HepG2 (cell line): ENCODE measurements around the gene AQP12A.

ENCODE experiments used
- ATF3 ChIP-seq: sonication (generic); formaldehyde crosslinking; IDR thresholded peaks from 2 replicates; pipeline ENCODE4 v1.4.0; 2020; ENCODE audit warnings: missing genetic modification reagents
- BRD4 ChIP-seq: sonication (generic); formaldehyde crosslinking; IDR thresholded peaks from 2 replicates; pipeline ENCODE4 v1.4.0; 2020; ENCODE audit warnings: missing genetic modification reagents
- CTCF ChIP-seq: sonication (generic); formaldehyde crosslinking; IDR thresholded peaks from 2 replicates; pipeline ENCODE4 v1.5.0; 2020; ENCODE audit warnings: mild to moderate bottlenecking, missing genetic modification reagents, moderate library complexity
- ELF4 ChIP-seq: sonication (generic); formaldehyde crosslinking; IDR thresholded peaks from 2 replicates; pipeline ENCODE4 v1.5.0; 2020; ENCODE audit warnings: missing genetic modification reagents, mild to moderate bottlenecking, moderate library complexity, borderline replicate concordance
- EP300 ChIP-seq, 3 experiments: sonication (generic) in 1 of 3; formaldehyde crosslinking in 1 of 3; IDR thresholded peaks; 2 replicates each; pipeline versions ENCODE4 v1.5.1 to v1.6.1; 2011 to 2020; ENCODE audit warnings: low read depth in 2 of 3, low read length in 2 of 3, borderline replicate concordance in 1 of 3, improper control_type of control experiment in 1 of 3, mild to moderate bottlenecking in 1 of 3, missing genetic modification reagents in 1 of 3, moderate library complexity in 1 of 3
- MXI1 ChIP-seq: IDR thresholded peaks from 3 replicates; pipeline ENCODE4 v1.6.1; 2012; ENCODE audit warnings: low read depth, low read length, inconsistent platforms, borderline replicate concordance
- POLR2AphosphoS5 ChIP-seq: IDR thresholded peaks from 2 replicates; pipeline ENCODE4 v1.6.1; 2012; ENCODE audit warnings: low read depth, low read length
- RXRA ChIP-seq: sonication (generic); formaldehyde crosslinking; IDR thresholded peaks from 2 replicates; pipeline ENCODE4 v1.5.1; 2020; ENCODE audit warnings: missing genetic modification reagents
- TOE1 ChIP-seq: sonication (generic); formaldehyde crosslinking; IDR thresholded peaks from 2 replicates; pipeline ENCODE4 v1.4.0; 2020; ENCODE audit warnings: mild to moderate bottlenecking, missing genetic modification reagents
- ZBTB40 ChIP-seq, 2 experiments: fragments of 450-650 bp in 1 of 2; sonication (generic) in 1 of 2; formaldehyde crosslinking in 1 of 2; IDR thresholded peaks; 2 replicates each; pipeline versions ENCODE4 v1.6.1 to v1.8.0; 2016 to 2022; ENCODE audit warnings: antibody characterized with exemption in 1 of 2, mild to moderate bottlenecking in 1 of 2, missing genetic modification reagents in 1 of 2
- ZNF790 ChIP-seq: sonication (generic); formaldehyde crosslinking; IDR thresholded peaks from 2 replicates; pipeline ENCODE4 v1.8.0; 2022; ENCODE audit warnings: missing genetic modification reagents, mild to moderate bottlenecking, borderline replicate concordance

- no peak for TF ChIP-seq EP300 (IDR thresholded peaks at IDR 0.05; ENCODE audit: low read depth in 2 of 2, low read length in 2 of 2)
- TF ChIP-seq EP300 (CRISPR knock-in tag; IDR thresholded peaks at IDR 0.05; ENCODE audit: borderline replicate concordance), result no peak
- no peak for TF ChIP-seq POLR2AphosphoS5
- TF ChIP-seq MXI1, result no peak
- TF ChIP-seq ZNF790, result no peak
- TF ChIP-seq ELF4 (CRISPR knock-in tag), result no peak
- no peak for TF ChIP-seq CTCF (CRISPR knock-in tag)
- no peak for TF ChIP-seq RXRA (CRISPR knock-in tag)
- TF ChIP-seq ZBTB40 (IDR thresholded peaks at IDR 0.05), result no peak
- TF ChIP-seq ZBTB40 (CRISPR knock-in tag; IDR thresholded peaks at IDR 0.05), result no peak
- TF ChIP-seq ATF3 (CRISPR knock-in tag), result no peak
- no peak for TF ChIP-seq TOE1 (CRISPR knock-in tag)
- TF ChIP-seq BRD4 (CRISPR knock-in tag), result no peak
These were observed 13.6 kb downstream of the AQP12A start for GRCh38 chr2:240705204-240705791.
